ENCODE results near the gene MRPS6. TPM values are rescaled to one million over a fixed set of nuclear protein-coding genes. Genes with fewer than 3 reads are reported as not detected.

The MRPS6 gene
- total RNA-seq, 1 experiment from 2014 or later, result 55.1 TPM

DNA sequence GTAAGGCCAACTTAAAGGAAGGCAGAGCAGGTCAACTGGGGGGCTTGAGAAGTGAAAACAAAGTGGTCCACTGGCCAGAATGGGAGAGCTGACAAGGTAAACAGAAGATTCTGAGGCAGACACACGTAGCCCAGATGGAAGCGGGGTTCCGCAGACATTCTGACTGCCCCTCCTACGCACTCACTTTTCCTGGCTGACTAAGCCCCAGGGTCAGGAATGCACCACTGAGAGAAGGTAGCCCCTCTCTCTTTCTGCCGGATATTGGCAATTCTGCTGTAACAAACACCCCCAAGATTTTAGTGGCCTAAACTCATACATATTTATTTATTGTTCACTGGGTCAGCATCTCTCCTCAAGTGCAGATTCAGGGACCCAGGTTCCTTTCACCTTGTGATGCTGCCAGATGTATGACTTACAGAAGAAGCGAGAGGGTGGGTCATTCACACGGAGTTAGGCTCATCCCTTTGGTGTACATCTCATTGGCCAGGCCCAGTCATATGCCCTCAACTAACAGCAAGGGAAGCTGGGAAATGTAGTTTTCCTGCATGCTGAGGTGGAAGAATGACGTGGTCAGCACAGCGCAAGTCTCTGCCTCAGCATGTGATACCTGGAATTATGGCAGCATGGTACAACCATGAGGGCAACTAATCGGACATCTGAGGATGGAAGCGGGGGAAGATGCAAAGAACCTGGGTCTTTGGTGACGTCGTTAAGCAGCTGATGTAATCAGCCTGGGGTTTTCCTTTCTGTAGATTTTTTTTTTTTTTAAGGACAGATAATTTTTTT, 43.4 kb upstream of the MRPS6 start:
- RAD21 ChIA-PET (ENCODE audit: low non-redundant PET in 1 of 2, low total read pairs in 2 of 2, uncharacterized antibody in 2 of 2, unreplicated experiment in 2 of 2), result no interaction called here
- H3K9me3 ChIP-seq (ENCODE audit: control insufficient read depth in 1 of 2, insufficient read depth in 1 of 2, low read depth in 1 of 2, low read length in 2 of 2), result no peaks in the 10 kb centered on the region
- peak; percentile 100 for ATAC-seq

DNA sequence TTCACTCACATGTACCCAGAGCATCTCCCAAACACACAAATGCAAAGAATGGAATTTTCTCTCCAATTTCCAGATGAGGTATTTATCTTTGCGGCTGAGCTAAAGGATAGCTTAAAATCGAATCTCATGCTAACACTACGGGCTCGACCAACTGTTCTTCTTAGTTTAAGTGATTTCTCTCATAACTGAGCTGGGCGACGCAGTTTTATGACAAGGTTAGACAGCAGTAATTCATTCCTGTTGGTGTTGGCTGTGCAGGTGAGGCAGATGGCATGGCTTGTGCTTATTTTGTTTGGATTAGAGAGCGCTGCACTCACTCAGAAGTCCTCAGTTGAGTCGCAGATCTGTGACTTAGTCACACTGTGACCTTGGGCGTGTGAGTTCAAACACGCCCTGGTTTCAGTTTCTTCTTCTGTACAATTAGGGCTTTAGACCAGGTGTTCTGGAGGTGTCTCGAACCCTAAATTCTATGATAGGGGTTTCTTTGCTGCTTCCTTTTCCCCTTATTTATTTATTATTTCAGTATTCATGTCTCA, 41.5 kb upstream of the MRPS6 start:
- Histone ChIP-seq H3K27me3 (ENCODE audit: insufficient read depth, low read length) (no peaks in the 10 kb centered on the region), H3K4me3 (replicated peaks in 1 of 2; ENCODE audit: low read depth in 1 of 2, low read length in 2 of 2) (no peak overlapping the region), H3K9me3 (ENCODE audit: control insufficient read depth in 1 of 2, insufficient read depth in 1 of 2, low read depth in 1 of 2, low read length in 2 of 2) (no peaks in the 10 kb centered on the region), H3K36me3 (ENCODE audit: control insufficient read depth in 1 of 2, insufficient read depth in 2 of 2, low read length in 2 of 2) (no peaks in the 10 kb centered on the region), H3K4me2 (ENCODE audit: low read length) (peak overlapping the region; percentile 1; the same call in 1 of the 2 replicates), H3K27ac (ENCODE audit: low read depth, low read length) (no peak overlapping the region), H4K20me1 (ENCODE audit: insufficient read depth) (no peaks in the 10 kb centered on the region), H3K79me2 (ENCODE audit: insufficient read depth, low read length) (no peaks in the 10 kb centered on the region), H3K9ac (ENCODE audit: low read length) (no peak overlapping the region), H2AFZ (ENCODE audit: low read depth, low read length, poor library complexity, severe bottlenecking) (peak overlapping the region; percentile 6), H3K4me1 (ENCODE audit: control insufficient read depth in 1 of 2, insufficient read depth in 2 of 2, low read length in 2 of 2) (peaks cover 6 to 20% of the 10 kb centered on the region in 2 experiments; a peak in 3 of 4 replicates), H3K9me2 (ENCODE audit: insufficient read depth) (no peaks in the 10 kb centered on the region)
- ChIA-PET CTCF (interaction anchor here (1.5 kb wide), 1 partner anchor 108 kb away, joined by 3 read pairs; no protein-coding TSS in a partner anchor), RAD21 (ENCODE audit: low non-redundant PET in 1 of 2, low total read pairs in 2 of 2, uncharacterized antibody in 2 of 2, unreplicated experiment in 2 of 2) (no interaction called here), POLR2A (no interaction called here)
- no peak for ATAC-seq
- intact Hi-C loops (cut with micrococcal nuclease), result no loop called here
- DNase-seq (ENCODE audit: low read depth, low spot score), result no peak
- no TSS peak for BruUV-seq (replicated peaks)
- TF ChIP-seq ELF1 (IDR thresholded peaks at IDR 0.05; ENCODE audit: borderline replicate concordance, low read depth), result no peak
- TF ChIP-seq EZH2phosphoT487 (IDR thresholded peaks at IDR 0.05; ENCODE audit: borderline replicate concordance), result no peak
- TF ChIP-seq POLR2AphosphoS5 (IDR thresholded peaks at IDR 0.05; ENCODE audit: low read depth, low read length), result no peak
- no peak for TF ChIP-seq EZH2 (IDR thresholded peaks at IDR 0.05)
- TF ChIP-seq SP1 (IDR thresholded peaks at IDR 0.05; ENCODE audit: low read depth), result no peak
- TF ChIP-seq FOSL1 (IDR thresholded peaks at IDR 0.05; ENCODE audit: low read depth), result no peak
- TF ChIP-seq REST (IDR thresholded peaks at IDR 0.05; ENCODE audit: low read depth), result no peak
- no peak for TF ChIP-seq CTCF (IDR thresholded peaks at IDR 0.05 in 2 of 3, conservative IDR thresholded peaks at IDR 0.05 in 1 of 3; ENCODE audit: borderline replicate concordance in 1 of 3, insufficient read depth in 1 of 3, low read depth in 2 of 3, low read length in 2 of 3)

More for the DNA sequence above, 43.4 kb upstream of the MRPS6 start:
- no TSS peak for BruUV-seq (replicated peaks)
- no peaks in the 10 kb centered on the region for H3K9me2 ChIP-seq (ENCODE audit: insufficient read depth)
- H3K27me3 ChIP-seq (ENCODE audit: insufficient read depth, low read length), result no peaks in the 10 kb centered on the region
- H3K79me2 ChIP-seq (ENCODE audit: insufficient read depth, low read length), result no peaks in the 10 kb centered on the region
- H3K36me3 ChIP-seq (ENCODE audit: control insufficient read depth in 1 of 2, insufficient read depth in 2 of 2, low read length in 2 of 2), result no peaks in the 10 kb centered on the region
- H2AFZ ChIP-seq (ENCODE audit: low read depth, low read length, poor library complexity, severe bottlenecking), result peak overlapping the region; percentile 95
- peak; percentile 84 for DNase-seq (ENCODE audit: low read depth, low spot score)
- H3K9ac ChIP-seq (ENCODE audit: low read length), result no peak overlapping the region
- CTCF ChIA-PET, result no interaction called here
- H3K27ac ChIP-seq (ENCODE audit: low read depth, low read length), result no peak overlapping the region
- no peaks in the 10 kb centered on the region for H4K20me1 ChIP-seq (ENCODE audit: insufficient read depth)
- H3K4me1 ChIP-seq (ENCODE audit: control insufficient read depth in 1 of 2, insufficient read depth in 2 of 2, low read length in 2 of 2), result peaks cover 3 to 15% of the 10 kb centered on the region in 2 experiments; a peak in 3 of 4 replicates
- intact Hi-C loops (cut with micrococcal nuclease), result no loop called here
- TF ChIP-seq EZH2phosphoT487 (IDR thresholded peaks at IDR 0.05; ENCODE audit: borderline replicate concordance) (no peak), POLR2A (IDR thresholded peaks at IDR 0.05; ENCODE audit: borderline replicate concordance, extremely low read depth, insufficient read depth, insufficient read length) (no peak), YY1 (IDR thresholded peaks at IDR 0.05; ENCODE audit: extremely low read depth, insufficient replicate concordance, low read depth, low read length) (peak; percentile 48), CBX3 (IDR thresholded peaks at IDR 0.05; ENCODE audit: low read depth) (peak; percentile 50; the same call in 1 of the 2 replicates), ZNF274 (IDR thresholded peaks at IDR 0.05; ENCODE audit: low read depth, low read length) (no peak), SP1 (IDR thresholded peaks at IDR 0.05; ENCODE audit: low read depth) (peak; percentile 75), EGR1 (IDR thresholded peaks at IDR 0.05; ENCODE audit: low read depth) (no peak), MAX (IDR thresholded peaks at IDR 0.05) (peak; percentile 77), EZH2 (IDR thresholded peaks at IDR 0.05) (no peak)
- 0 out of 2 replicates have a peak overlapping the region, but pooled peaks have one; percentile 0 for H3K4me2 ChIP-seq (ENCODE audit: low read length)
- POLR2A ChIA-PET, result no interaction called here
- H3K4me3 ChIP-seq (replicated peaks in 1 of 2; ENCODE audit: low read depth in 1 of 2, low read length in 2 of 2), result no peak overlapping the region
